ENCODE data around the gene CCL20.

The CCL20 gene

DNA sequence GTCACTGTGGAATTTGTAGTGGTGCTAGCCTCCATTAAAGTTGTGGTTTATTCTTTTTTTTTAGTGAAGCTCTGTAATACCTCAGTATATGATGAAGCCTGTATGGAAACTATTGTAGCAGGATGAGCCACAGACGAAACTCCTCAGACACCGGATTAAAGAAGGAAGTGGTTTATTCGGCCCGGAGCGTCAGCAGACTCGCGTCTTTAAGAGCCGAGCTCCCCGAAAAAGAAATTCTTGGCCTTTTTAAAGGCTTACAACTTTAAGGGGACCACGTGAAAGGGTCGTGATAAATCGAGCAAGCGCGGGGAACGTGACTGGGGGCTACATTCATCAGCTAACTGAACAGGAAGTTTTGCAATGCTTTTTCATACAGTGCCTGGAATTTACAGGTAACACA is 8.1 kb upstream of the CCL20 start:
- H3K27ac ChIP-seq (ENCODE audit: low read length) = no peak overlapping the region
- H3K4me3 ChIP-seq (ENCODE audit: low read length in 2 of 2) = no peak overlapping the region

DNA sequence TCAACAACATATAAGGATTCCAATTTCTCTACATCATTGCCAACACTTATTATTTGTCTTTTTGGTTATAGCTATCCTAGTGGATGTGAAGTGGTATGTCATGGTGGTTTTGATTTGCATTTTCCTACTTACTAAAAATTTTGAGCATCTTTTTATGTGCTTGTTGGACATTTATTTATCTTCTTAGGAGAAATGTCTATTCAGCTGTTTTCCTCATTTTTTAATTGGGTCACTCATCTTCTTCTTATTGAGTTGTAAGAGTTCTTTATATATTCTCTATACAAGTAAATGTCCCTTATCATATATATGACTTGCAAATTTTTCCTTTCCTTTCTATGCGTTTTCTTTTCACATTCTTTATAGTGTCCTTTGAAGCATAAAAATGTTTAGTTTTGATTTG is 4.7 kb upstream of the CCL20 start:
- no peak overlapping the region for H3K9ac ChIP-seq (ENCODE audit: low read length in 2 of 2)
- no peak overlapping the region for H3K4me3 ChIP-seq (ENCODE audit: low read length in 2 of 2)
- no peaks in the 10 kb centered on the region for H3K4me1 ChIP-seq (ENCODE audit: control insufficient read depth, insufficient read depth, low read length)
- no peak overlapping the region for H3K27ac ChIP-seq (ENCODE audit: low read length)
- H3K36me3 ChIP-seq (ENCODE audit: control insufficient read depth in 2 of 2, insufficient read depth in 2 of 2, low read length in 2 of 2) = no peaks in the 10 kb centered on the region
- H3K9me3 ChIP-seq (ENCODE audit: control insufficient read depth in 2 of 2, low read length in 2 of 2) = no peaks in the 10 kb centered on the region
- peaks cover 0 to 4% of the 10 kb centered on the region in 2 donors for H3K27me3 ChIP-seq (ENCODE audit: control insufficient read depth in 1 of 2, insufficient read depth in 2 of 2, low read length in 2 of 2)

More for the DNA sequence above, 8.1 kb upstream of the CCL20 start:
- H3K27me3 ChIP-seq (ENCODE audit: control insufficient read depth in 1 of 2, insufficient read depth in 2 of 2, low read length in 2 of 2) = no peaks in the 10 kb centered on the region
- H3K9me3 ChIP-seq (ENCODE audit: control insufficient read depth in 2 of 2, low read length in 2 of 2) = no peaks in the 10 kb centered on the region
- H3K4me1 ChIP-seq (ENCODE audit: control insufficient read depth, insufficient read depth, low read length) = no peaks in the 10 kb centered on the region
- no peaks in the 10 kb centered on the region for H3K36me3 ChIP-seq (ENCODE audit: control insufficient read depth in 2 of 2, insufficient read depth in 2 of 2, low read length in 2 of 2)
- no peak overlapping the region for H3K9ac ChIP-seq (ENCODE audit: low read length in 2 of 2)

DNA sequence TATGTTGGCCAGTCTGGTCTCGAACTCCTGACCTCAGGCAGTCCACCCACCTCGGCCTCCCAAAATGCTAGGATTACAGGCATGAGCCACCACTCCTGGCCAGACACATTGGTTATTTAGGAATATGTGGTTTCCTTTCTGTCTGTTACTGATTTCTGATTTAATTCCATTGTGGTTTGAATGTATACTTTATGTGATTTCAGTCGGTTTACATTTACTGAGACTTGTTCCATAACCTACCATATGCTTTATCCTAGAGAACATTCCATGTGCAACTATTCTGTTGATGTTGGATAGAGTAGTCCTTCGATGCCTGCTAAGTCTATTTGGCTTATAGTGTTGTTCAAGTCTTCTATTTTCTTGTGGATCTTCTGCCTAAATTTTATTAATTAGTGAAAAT is 1.6 kb upstream of the CCL20 start:
- H3K27ac ChIP-seq (ENCODE audit: low read length) = no peak overlapping the region
- no peak overlapping the region for H3K4me3 ChIP-seq (ENCODE audit: low read length in 2 of 2)
- H3K27me3 ChIP-seq (ENCODE audit: control insufficient read depth in 1 of 2, insufficient read depth in 2 of 2, low read length in 2 of 2) = peaks cover 0 to 4% of the 10 kb centered on the region in 2 donors
- H3K9ac ChIP-seq (ENCODE audit: low read length in 2 of 2) = no peak overlapping the region
- no peaks in the 10 kb centered on the region for H3K4me1 ChIP-seq (ENCODE audit: control insufficient read depth, insufficient read depth, low read length)
- H3K36me3 ChIP-seq (ENCODE audit: control insufficient read depth in 2 of 2, insufficient read depth in 2 of 2, low read length in 2 of 2) = no peaks in the 10 kb centered on the region
- H3K9me3 ChIP-seq (ENCODE audit: control insufficient read depth in 2 of 2, low read length in 2 of 2) = no peaks in the 10 kb centered on the region

DNA sequence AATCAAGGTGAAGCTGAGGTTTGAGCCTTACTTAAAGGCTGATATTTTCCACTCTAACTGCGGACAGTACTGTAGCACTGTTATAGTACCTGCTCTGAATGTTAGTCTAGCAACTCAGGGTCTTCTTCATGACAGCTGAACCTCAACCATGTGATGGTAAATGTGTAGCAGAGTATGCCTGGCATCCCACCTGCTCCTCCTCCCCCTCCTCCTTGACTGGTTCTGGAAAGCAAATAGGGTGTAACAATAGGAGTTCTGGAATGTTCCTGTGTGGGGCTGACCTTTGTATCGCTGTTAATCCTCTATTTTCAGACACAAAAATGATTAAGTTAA is 447 bp upstream of the CCL20 start:
- H3K27ac ChIP-seq (ENCODE audit: low read length) = no peak overlapping the region
- H3K27me3 ChIP-seq (ENCODE audit: control insufficient read depth in 1 of 2, insufficient read depth in 2 of 2, low read length in 2 of 2) = peaks cover 0 to 4% of the 10 kb centered on the region in 2 donors
- H3K4me3 ChIP-seq (ENCODE audit: low read length in 2 of 2) = no peak overlapping the region
- no peaks in the 10 kb centered on the region for H3K36me3 ChIP-seq (ENCODE audit: control insufficient read depth in 2 of 2, insufficient read depth in 2 of 2, low read length in 2 of 2)
- no peaks in the 10 kb centered on the region for H3K4me1 ChIP-seq (ENCODE audit: control insufficient read depth, insufficient read depth, low read length)
- H3K9ac ChIP-seq (ENCODE audit: low read length in 2 of 2) = no peak overlapping the region
- H3K9me3 ChIP-seq (ENCODE audit: control insufficient read depth in 2 of 2, low read length in 2 of 2) = no peaks in the 10 kb centered on the region

DNA sequence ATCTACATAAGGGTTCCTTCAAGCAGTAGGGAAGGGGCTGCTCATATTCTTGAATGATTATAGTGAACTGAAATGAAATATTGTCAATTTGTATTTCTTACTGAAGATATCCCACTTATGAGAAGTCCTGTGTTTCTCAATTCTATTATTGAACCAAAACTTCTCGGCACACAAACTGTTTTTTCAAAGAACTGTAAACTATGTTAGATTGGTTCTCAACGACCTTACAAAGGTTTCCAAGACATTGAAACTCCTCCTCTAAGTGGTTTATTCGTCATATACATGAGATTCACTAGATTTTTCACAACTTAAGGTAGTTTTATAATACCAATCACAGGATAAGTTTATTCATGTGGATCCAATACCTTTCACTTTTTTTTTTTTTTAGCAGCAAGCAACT is 1.4 kb downstream of the CCL20 start:
- H3K4me3 ChIP-seq (ENCODE audit: low read length in 2 of 2) = no peak overlapping the region
- H3K9ac ChIP-seq (ENCODE audit: low read length in 2 of 2) = no peak overlapping the region
- H3K27me3 ChIP-seq (ENCODE audit: control insufficient read depth in 1 of 2, insufficient read depth in 2 of 2, low read length in 2 of 2) = peaks cover 0 to 4% of the 10 kb centered on the region in 2 donors
- H3K27ac ChIP-seq (ENCODE audit: low read length) = no peak overlapping the region
- no peaks in the 10 kb centered on the region for H3K9me3 ChIP-seq (ENCODE audit: control insufficient read depth in 2 of 2, low read length in 2 of 2)
- H3K4me1 ChIP-seq (ENCODE audit: control insufficient read depth, insufficient read depth, low read length) = no peaks in the 10 kb centered on the region
- no peaks in the 10 kb centered on the region for H3K36me3 ChIP-seq (ENCODE audit: control insufficient read depth in 2 of 2, insufficient read depth in 2 of 2, low read length in 2 of 2)

DNA sequence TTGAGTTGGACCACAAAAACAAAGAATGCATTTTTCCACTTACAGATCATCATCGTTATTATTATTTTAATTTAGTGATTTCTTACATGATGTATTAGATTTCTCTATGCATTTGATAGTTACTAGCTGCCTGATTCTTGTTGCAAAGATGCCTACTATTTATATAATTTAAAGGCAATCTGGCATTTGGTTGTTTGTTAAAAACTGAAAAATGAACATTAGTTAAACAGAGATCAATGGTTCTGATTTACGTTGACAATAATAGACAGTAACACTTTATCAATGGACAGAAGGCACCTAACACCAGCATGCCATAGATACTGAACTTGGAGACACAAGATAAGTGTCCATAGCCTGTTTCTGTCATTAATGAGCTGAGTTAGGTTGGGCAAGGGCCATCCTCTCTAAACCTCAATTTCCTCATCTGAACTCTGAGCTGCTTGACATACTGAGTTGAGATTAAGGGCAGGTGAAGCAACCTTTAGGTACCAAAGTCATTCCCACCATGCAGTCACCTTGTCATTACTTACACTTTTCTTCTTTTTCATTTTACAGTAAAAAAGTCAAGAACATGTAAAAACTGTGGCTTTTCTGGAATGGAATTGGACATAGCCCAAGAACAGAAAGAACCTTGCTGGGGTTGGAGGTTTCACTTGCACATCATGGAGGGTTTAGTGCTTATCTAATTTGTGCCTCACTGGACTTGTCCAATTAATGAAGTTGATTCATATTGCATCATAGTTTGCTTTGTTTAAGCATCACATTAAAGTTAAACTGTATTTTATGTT is 3.1 kb downstream of the CCL20 start:
- H3K27ac ChIP-seq (ENCODE audit: low read length) = no peak overlapping the region
- no peaks in the 10 kb centered on the region for H3K36me3 ChIP-seq (ENCODE audit: control insufficient read depth in 2 of 2, insufficient read depth in 2 of 2, low read length in 2 of 2)
- H3K27me3 ChIP-seq (ENCODE audit: control insufficient read depth in 1 of 2, insufficient read depth in 2 of 2, low read length in 2 of 2) = peaks cover 0 to 4% of the 10 kb centered on the region in 2 donors
- no peak overlapping the region for H3K4me3 ChIP-seq (ENCODE audit: low read length in 2 of 2)
- H3K9me3 ChIP-seq (ENCODE audit: control insufficient read depth in 2 of 2, low read length in 2 of 2) = no peaks in the 10 kb centered on the region
- H3K9ac ChIP-seq (ENCODE audit: low read length in 2 of 2) = no peak overlapping the region
- no peaks in the 10 kb centered on the region for H3K4me1 ChIP-seq (ENCODE audit: control insufficient read depth, insufficient read depth, low read length)

DNA sequence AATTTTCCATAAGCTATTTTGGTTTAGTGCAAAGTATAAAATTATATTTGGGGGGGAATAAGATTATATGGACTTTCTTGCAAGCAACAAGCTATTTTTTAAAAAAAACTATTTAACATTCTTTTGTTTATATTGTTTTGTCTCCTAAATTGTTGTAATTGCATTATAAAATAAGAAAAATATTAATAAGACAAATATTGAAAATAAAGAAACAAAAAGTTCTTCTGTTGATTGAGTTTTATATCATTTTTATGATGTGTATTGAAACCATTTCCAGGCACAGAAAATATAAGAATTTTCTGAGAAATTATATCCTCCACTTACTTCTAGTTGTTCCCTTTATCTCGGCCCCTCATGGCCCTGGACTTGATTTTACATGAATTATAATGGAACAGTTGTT is 3.7 kb downstream of the CCL20 start:
- H3K9ac ChIP-seq (ENCODE audit: low read length in 2 of 2) = no peak overlapping the region
- H3K36me3 ChIP-seq (ENCODE audit: control insufficient read depth in 2 of 2, insufficient read depth in 2 of 2, low read length in 2 of 2) = no peaks in the 10 kb centered on the region
- H3K4me1 ChIP-seq (ENCODE audit: control insufficient read depth, insufficient read depth, low read length) = no peaks in the 10 kb centered on the region
- H3K27ac ChIP-seq (ENCODE audit: low read length) = no peak overlapping the region
- H3K4me3 ChIP-seq (ENCODE audit: low read length in 2 of 2) = no peak overlapping the region
- H3K27me3 ChIP-seq (ENCODE audit: control insufficient read depth in 1 of 2, insufficient read depth in 2 of 2, low read length in 2 of 2) = peaks cover 0 to 4% of the 10 kb centered on the region in 2 donors
- no peaks in the 10 kb centered on the region for H3K9me3 ChIP-seq (ENCODE audit: control insufficient read depth in 2 of 2, low read length in 2 of 2)

DNA sequence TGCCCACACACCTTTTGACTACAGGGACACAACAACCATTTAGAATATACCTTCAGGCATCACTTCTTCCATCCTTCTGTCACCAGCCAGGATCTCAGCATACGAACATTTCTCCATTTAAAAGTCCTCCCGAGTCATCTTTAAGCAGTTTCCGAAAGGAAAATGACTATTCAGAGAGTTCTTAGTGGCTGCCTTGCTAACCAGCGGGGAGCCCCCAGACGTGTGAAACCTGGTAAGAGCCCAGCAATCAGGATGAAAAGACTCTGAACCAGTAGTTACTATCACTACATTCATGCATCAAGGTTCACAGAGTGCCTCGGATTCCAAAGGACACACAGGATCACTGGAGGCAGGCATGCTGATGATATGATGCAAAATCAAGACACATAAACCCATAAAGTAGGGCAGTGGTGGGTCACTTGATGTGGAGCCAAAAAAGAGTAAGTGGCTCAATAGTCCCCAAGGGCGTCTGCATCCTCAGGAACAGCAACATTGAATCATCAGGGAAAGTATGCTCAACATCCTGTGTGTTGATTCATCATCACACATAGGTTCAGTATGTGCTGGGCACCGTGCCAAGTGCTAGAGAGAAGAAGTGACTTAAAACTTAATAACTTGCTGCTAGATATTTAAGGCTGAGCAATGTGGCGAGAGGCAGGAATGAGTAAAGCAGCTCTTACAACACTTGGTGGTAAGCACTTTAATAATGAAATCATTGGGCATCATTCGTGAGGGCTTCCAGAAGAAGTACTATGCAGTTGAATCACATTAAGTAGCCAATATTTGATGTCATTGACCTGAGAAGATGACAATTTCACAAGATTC is 4.4 kb downstream of the CCL20 start:
- Histone ChIP-seq H3K9me3 (ENCODE audit: control insufficient read depth in 2 of 2, low read length in 2 of 2) (peaks cover 0 to 5% of the 10 kb centered on the region in 2 donors), H3K36me3 (ENCODE audit: control insufficient read depth in 2 of 2, insufficient read depth in 2 of 2, low read length in 2 of 2) (no peaks in the 10 kb centered on the region), H3K4me1 (ENCODE audit: control insufficient read depth, insufficient read depth, low read length) (no peaks in the 10 kb centered on the region), H3K27ac (ENCODE audit: low read length) (no peak overlapping the region), H3K9ac (ENCODE audit: low read length in 2 of 2) (no peak overlapping the region), H3K27me3 (ENCODE audit: control insufficient read depth in 1 of 2, insufficient read depth in 2 of 2, low read length in 2 of 2) (peaks cover 0 to 4% of the 10 kb centered on the region in 2 donors), H3K4me3 (ENCODE audit: low read length in 2 of 2) (no peak overlapping the region)

DNA sequence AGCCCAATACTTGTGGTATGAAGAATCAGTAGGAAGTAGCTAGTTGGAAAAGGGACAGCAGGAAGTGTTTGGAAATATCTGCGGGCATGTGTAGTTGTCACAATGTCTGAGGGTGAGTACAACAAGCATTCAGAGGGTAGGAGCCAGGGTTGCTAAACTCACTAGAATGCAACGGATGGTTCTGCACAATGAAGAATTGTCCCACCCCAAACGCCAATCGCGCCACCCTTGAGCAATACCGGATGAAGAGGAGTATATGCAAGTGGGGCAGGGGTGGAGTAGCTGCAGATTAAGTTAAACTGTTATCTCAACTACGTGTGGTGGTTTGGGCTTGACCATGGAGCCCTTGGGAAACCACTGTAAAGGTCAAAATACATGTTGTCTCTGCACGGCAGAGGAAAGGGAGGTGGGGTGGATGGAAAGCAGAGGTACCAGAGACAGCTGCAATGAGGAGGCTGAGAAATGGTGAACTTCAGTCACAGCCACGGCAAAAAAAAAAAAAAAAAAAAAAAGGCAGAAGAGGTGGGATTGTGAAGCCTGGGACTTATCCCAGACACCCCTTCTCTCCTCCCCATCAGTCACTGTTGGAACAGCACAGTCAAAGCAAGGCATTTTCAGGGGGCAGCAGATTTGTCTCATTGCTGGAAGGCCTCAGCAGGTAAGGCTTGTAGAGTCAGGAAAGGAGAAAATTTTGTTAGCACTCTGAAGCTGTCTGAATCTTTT is 5.2 kb downstream of the CCL20 start:
- no peaks in the 10 kb centered on the region for H3K36me3 ChIP-seq (ENCODE audit: control insufficient read depth in 2 of 2, insufficient read depth in 2 of 2, low read length in 2 of 2)
- H3K27ac ChIP-seq (ENCODE audit: low read length) = no peak overlapping the region
- H3K9ac ChIP-seq (ENCODE audit: low read length in 2 of 2) = no peak overlapping the region
- H3K27me3 ChIP-seq (ENCODE audit: control insufficient read depth in 1 of 2, insufficient read depth in 2 of 2, low read length in 2 of 2) = peaks cover 0 to under 1% of the 10 kb centered on the region in 2 donors
- no peaks in the 10 kb centered on the region for H3K4me1 ChIP-seq (ENCODE audit: control insufficient read depth, insufficient read depth, low read length)
- peaks cover 0 to 5% of the 10 kb centered on the region in 2 donors for H3K9me3 ChIP-seq (ENCODE audit: control insufficient read depth in 2 of 2, low read length in 2 of 2)
- no peak overlapping the region for H3K4me3 ChIP-seq (ENCODE audit: low read length in 2 of 2)

DNA sequence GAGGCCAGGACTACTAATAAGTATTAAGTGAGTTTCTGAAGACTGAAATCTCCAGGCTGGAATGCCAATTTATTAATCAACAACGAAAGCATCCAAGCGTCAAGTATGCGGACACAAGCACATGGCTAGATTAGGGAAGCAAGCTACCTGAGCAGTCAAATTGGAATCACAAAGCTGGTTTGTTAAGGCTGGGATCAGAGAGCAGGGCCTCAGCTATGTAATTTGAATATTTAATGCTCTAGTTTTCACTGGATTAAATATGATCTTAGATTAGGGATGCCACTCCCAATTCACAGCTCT is 5.7 kb downstream of the CCL20 start:
- Histone ChIP-seq H3K27me3 (ENCODE audit: control insufficient read depth in 1 of 2, insufficient read depth in 2 of 2, low read length in 2 of 2) (no peaks in the 10 kb centered on the region), H3K9ac (ENCODE audit: low read length in 2 of 2) (no peak overlapping the region), H3K4me1 (ENCODE audit: control insufficient read depth, insufficient read depth, low read length) (no peaks in the 10 kb centered on the region), H3K4me3 (ENCODE audit: low read length in 2 of 2) (no peak overlapping the region), H3K27ac (ENCODE audit: low read length) (no peak overlapping the region), H3K9me3 (ENCODE audit: control insufficient read depth in 2 of 2, low read length in 2 of 2) (peaks cover 0 to 5% of the 10 kb centered on the region in 2 donors), H3K36me3 (ENCODE audit: control insufficient read depth in 2 of 2, insufficient read depth in 2 of 2, low read length in 2 of 2) (no peaks in the 10 kb centered on the region)

Data from stomach smooth muscle (tissue), 2 donors.